MM.1S (cell line): ENCODE results near the gene PSMC3.

Experiments used
- CTCF ChIP-seq: fragments of 300-600 bp; sonication (generic); IDR thresholded peaks from 2 replicates; pipeline ENCODE4 v1.5.1; 2016; ENCODE audit warnings: antibody characterized with exemption, low read length, mixed read lengths
- EZH2 ChIP-seq: fragments of 300-600 bp; sonication (generic); optimal IDR thresholded peaks from 2 replicates; pipeline ENCODE3; 2017; ENCODE audit warnings: low read depth, mild to moderate bottlenecking, antibody characterized with exemption, low read length, mixed read lengths
- EZH2phosphoT487 ChIP-seq: fragments of 300-600 bp; sonication (generic); IDR thresholded peaks from 2 replicates; pipeline ENCODE4 v1.6.1; 2018; ENCODE audit warnings: antibody characterized with exemption, low read length

DNA sequence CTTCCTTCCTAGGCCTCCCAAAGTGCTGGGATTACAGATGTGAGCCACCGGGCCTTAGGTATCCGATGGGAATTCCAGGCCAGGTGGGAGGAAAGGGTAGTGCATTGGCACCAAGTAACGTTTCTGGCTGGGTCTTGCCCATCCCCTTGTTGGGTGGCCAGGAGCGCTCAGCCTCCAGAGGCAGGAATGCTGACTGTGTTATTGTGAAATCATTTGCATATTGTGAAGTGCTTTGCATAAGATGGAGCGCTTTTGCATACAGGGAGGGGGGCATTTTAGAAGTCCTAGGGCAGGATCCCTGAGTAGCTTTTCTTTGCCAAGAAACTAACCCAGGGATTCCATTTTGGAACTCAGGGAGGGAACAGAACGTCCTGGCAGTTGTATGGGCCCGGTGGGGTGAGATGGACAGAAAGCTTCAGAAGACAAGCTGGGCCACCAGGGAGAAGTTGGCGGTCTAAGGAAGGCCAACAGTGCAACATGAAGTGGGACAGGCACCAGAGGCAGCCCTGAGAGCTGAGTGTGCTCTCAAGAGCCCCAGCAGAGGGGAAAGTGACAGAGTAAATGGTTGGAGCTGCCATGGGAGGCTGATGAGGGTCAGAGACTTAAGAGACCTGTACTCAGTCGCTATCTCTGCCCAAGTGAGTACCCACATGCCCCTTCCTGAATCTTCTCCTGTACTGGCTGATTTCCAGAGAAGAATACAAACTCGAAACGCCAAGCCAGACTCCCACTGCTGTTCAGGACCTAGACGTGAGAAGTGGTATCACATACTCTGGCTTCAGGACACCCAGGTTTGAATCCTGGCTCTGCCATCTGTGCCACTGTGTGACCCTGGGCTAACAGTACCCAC is 19.1 kb downstream of the PSMC3 start:
- TF ChIP-seq CTCF (no peak), EZH2 (no peak), EZH2phosphoT487 (no peak)
